H9 (cell line): ENCODE measurements around the gene LEMD3. TPM values are rescaled to one million over a fixed set of nuclear protein-coding genes. Genes with fewer than 3 reads are reported as not detected.

Experiments used
- DNase-seq: peaks from one replicate; pipeline ENCODE4 v3.0.0-alpha.2; 2017
- H2AFZ ChIP-seq: one replicate; pipeline ENCODE4 v1.6.1; 2013; ENCODE audit warnings: mild to moderate bottlenecking, low read length, control low read depth, moderate library complexity
- H2AK5ac ChIP-seq: 2 replicates; pipeline ENCODE4 v1.6.1; 2013; ENCODE audit warnings: low read length, control low read depth, mixed read lengths; ENCODE audit not compliant: insufficient read length
- H2BK120ac ChIP-seq: one replicate; pipeline ENCODE4 v1.6.1; 2013; ENCODE audit warnings: low read depth, mild to moderate bottlenecking, low read length, control low read depth, inconsistent platforms; ENCODE audit not compliant: poor library complexity, severe bottlenecking
- H2BK12ac ChIP-seq: 2 replicates; pipeline ENCODE4 v1.6.1; 2013; ENCODE audit warnings: low read length, control low read depth, mixed read lengths, low read depth; ENCODE audit not compliant: insufficient read length
- H2BK15ac ChIP-seq: 2 replicates; pipeline ENCODE4 v1.6.1; 2013; ENCODE audit warnings: low read depth, low read length, control low read depth
- H2BK20ac ChIP-seq: one replicate; pipeline ENCODE4 v1.6.1; 2013; ENCODE audit warnings: low read depth, mild to moderate bottlenecking, low read length, control low read depth, inconsistent platforms; ENCODE audit not compliant: poor library complexity, severe bottlenecking
- H2BK5ac ChIP-seq: 2 replicates; pipeline ENCODE4 v1.6.1; 2013; ENCODE audit warnings: low read length, control low read depth, mixed read lengths; ENCODE audit not compliant: insufficient read length
- H3K14ac ChIP-seq: 2 replicates; pipeline ENCODE4 v1.6.1; 2013; ENCODE audit warnings: low read length, control low read depth; ENCODE audit not compliant: insufficient read depth
- H3K18ac ChIP-seq: 2 replicates; pipeline ENCODE4 v1.6.1; 2013; ENCODE audit warnings: low read depth, mild to moderate bottlenecking, mixed read lengths, low read length, control low read depth; ENCODE audit not compliant: insufficient read length
- H3K23ac ChIP-seq: 2 replicates; pipeline ENCODE4 v1.6.1; 2013; ENCODE audit warnings: low read length, control low read depth, mixed read lengths, low read depth; ENCODE audit not compliant: insufficient read length
- H3K23me2 ChIP-seq: 2 replicates; pipeline ENCODE4 v1.6.1; 2013; ENCODE audit warnings: low read depth, mild to moderate bottlenecking, mixed read lengths, low read length, control low read depth; ENCODE audit not compliant: insufficient read length, poor library complexity, severe bottlenecking
- H3K27ac ChIP-seq: 2 replicates; pipeline ENCODE4 v1.5.1; 2013; ENCODE audit warnings: low read length, control low read depth, mixed read lengths, low read depth; ENCODE audit not compliant: insufficient read length
- H3K27me3 ChIP-seq: 2 replicates; pipeline ENCODE4 v1.6.1; 2013; ENCODE audit warnings: low read length, control low read depth, inconsistent platforms; ENCODE audit not compliant: insufficient read depth
- H3K4ac ChIP-seq: 2 replicates; pipeline ENCODE4 v1.6.1; 2013; ENCODE audit warnings: low read depth, mild to moderate bottlenecking, control low read depth, inconsistent platforms, low read length, moderate library complexity
- H3K4me1 ChIP-seq: 2 replicates; pipeline ENCODE4 v1.6.1; 2013; ENCODE audit warnings: low read length, control low read depth, inconsistent platforms; ENCODE audit not compliant: insufficient read depth
- H3K4me2 ChIP-seq: 2 replicates; pipeline ENCODE4 v1.6.1; 2013; ENCODE audit warnings: low read length, control low read depth, mixed read lengths; ENCODE audit not compliant: insufficient read length, insufficient read depth
- H3K56ac ChIP-seq: 2 replicates; pipeline ENCODE4 v1.6.1; 2013; ENCODE audit warnings: low read depth, mild to moderate bottlenecking, mixed read lengths, low read length, control low read depth; ENCODE audit not compliant: insufficient read length
- H3K79me1 ChIP-seq: 2 replicates; pipeline ENCODE4 v1.6.1; 2013; ENCODE audit warnings: low read depth, mild to moderate bottlenecking, moderate library complexity, low read length, control low read depth, inconsistent platforms; ENCODE audit not compliant: insufficient read depth, poor library complexity, severe bottlenecking
- H3K79me2 ChIP-seq: 2 replicates; pipeline ENCODE4 v1.6.1; 2013; ENCODE audit warnings: low read length, control low read depth, inconsistent platforms; ENCODE audit not compliant: insufficient read depth
- H3K9ac ChIP-seq: 2 replicates; pipeline ENCODE4 v1.6.1; 2013; ENCODE audit warnings: low read length, control low read depth, mixed read lengths; ENCODE audit not compliant: insufficient read length; ENCODE audit errors: extremely low read depth
- H3K9me3 ChIP-seq: one replicate; pipeline ENCODE4 v1.6.1; 2013; ENCODE audit warnings: low read depth, low read length, inconsistent platforms; ENCODE audit not compliant: control insufficient read depth
- H3T11ph ChIP-seq: one replicate; pipeline ENCODE4 v1.6.1; 2013; ENCODE audit warnings: mild to moderate bottlenecking, low read length, control low read depth, inconsistent platforms
- H4K20me1 ChIP-seq: one replicate; pipeline ENCODE4 v1.6.1; 2013; ENCODE audit not compliant: control insufficient read depth, insufficient read length, insufficient read depth
- H4K5ac ChIP-seq: 2 replicates; pipeline ENCODE4 v1.6.1; 2013; ENCODE audit warnings: low read depth, mild to moderate bottlenecking, mixed read lengths, low read length, control low read depth; ENCODE audit not compliant: insufficient read length
- H4K8ac ChIP-seq: replicated peaks from 2 replicates; pipeline ENCODE4 v1.6.1; 2013; ENCODE audit warnings: low read length, control low read depth, mixed read lengths, low read depth; ENCODE audit not compliant: insufficient read length
- H4K91ac ChIP-seq: 2 replicates; pipeline ENCODE4 v1.6.1; 2013; ENCODE audit warnings: low read depth, mild to moderate bottlenecking, moderate library complexity, mixed read lengths, low read length, control low read depth; ENCODE audit not compliant: insufficient read length
- H3K27ac Mint-ChIP-seq, 3 experiments: 2 replicates in 2 of 3; 3 replicates in 1 of 3; pipeline ENCODE4 v1.8.0; 2020 to 2021; ENCODE audit warnings: mixed read lengths in 3 of 3, mild to moderate bottlenecking in 1 of 3, moderate library complexity in 1 of 3
- H3K27me3 Mint-ChIP-seq: 2 replicates; pipeline ENCODE4 v1.8.0; 2021; ENCODE audit warnings: low read depth, mild to moderate bottlenecking, moderate library complexity, mixed read lengths
- H3K36me3 Mint-ChIP-seq, 3 experiments: 2 replicates in 2 of 3; 3 replicates in 1 of 3; pipeline ENCODE4 v1.8.0; 2020 to 2021; ENCODE audit warnings: low read depth in 3 of 3, mixed read lengths in 3 of 3; ENCODE audit not compliant: insufficient read depth in 1 of 3
- H3K4me1 Mint-ChIP-seq, 2 experiments: 2 replicates each; pipeline ENCODE4 v1.8.0; 2020; ENCODE audit warnings: mixed read lengths in 2 of 2
- H3K4me3 Mint-ChIP-seq, 2 experiments: 2 replicates in 1 of 2; 3 replicates in 1 of 2; pipeline ENCODE4 v1.8.0; 2020 to 2021; ENCODE audit warnings: mild to moderate bottlenecking in 2 of 2, mixed read lengths in 2 of 2, moderate library complexity in 1 of 2
- H3K9me3 Mint-ChIP-seq, 2 experiments: 2 replicates in 1 of 2; 3 replicates in 1 of 2; pipeline ENCODE4 v1.8.0; 2020; ENCODE audit warnings: mild to moderate bottlenecking in 2 of 2, mixed read lengths in 2 of 2, moderate library complexity in 1 of 2
- WGBS: extraction: QIAGEN DNeasy Blood & Tissue Kit; methylation state at CpG from one replicate; pipeline ENCODE4 v1.1.7; 2013; ENCODE audit warnings: missing lambda C conversion rate, low lambda C conversion rate, mixed read lengths; ENCODE audit not compliant: insufficient read length; ENCODE audit errors: extremely low coverage; 5-methylcytosine and 5-hydroxymethylcytosine counted together
- total RNA-seq: library from RNA; stranded (reverse); gene quantifications from 2 replicates; pipeline ENCODE4 v1.2.1, GENCODE V29; 2021
- TF ChIP-seq, protein P1 (sequence below): fragments of 200-600 bp; sonication (generic); conservative IDR thresholded peaks from 3 replicates; pipeline ENCODE4 v1.8.0; 2021; ENCODE audit warnings: antibody characterized with exemption, mild to moderate bottlenecking

LEMD3 gene
- total RNA-seq, 1 experiment from 2014 or later, result 38.1 TPM

DNA sequence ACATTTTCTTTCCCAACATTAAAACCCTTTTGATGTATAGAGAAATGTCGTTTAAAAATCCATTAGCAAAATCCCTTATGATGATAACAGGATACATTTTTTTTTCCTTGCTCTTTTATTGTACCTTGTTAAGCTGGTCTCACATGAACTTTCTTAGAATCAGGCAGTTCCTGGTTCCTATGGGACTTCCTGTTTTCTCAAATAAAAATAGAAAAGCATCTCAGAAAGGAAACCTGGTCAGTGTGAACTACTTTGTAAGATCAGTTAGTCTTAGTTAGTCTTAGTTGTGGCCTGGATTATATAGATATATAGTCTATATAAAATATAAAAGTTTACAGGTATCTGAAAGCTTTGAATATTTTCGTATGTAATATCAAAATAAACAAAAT is 40.3 kb downstream of the LEMD3 start:
- Histone ChIP-seq H3K23ac (no peak overlapping the region), H2AK5ac (no peak overlapping the region)
- TF ChIP-seq, protein P1, sequence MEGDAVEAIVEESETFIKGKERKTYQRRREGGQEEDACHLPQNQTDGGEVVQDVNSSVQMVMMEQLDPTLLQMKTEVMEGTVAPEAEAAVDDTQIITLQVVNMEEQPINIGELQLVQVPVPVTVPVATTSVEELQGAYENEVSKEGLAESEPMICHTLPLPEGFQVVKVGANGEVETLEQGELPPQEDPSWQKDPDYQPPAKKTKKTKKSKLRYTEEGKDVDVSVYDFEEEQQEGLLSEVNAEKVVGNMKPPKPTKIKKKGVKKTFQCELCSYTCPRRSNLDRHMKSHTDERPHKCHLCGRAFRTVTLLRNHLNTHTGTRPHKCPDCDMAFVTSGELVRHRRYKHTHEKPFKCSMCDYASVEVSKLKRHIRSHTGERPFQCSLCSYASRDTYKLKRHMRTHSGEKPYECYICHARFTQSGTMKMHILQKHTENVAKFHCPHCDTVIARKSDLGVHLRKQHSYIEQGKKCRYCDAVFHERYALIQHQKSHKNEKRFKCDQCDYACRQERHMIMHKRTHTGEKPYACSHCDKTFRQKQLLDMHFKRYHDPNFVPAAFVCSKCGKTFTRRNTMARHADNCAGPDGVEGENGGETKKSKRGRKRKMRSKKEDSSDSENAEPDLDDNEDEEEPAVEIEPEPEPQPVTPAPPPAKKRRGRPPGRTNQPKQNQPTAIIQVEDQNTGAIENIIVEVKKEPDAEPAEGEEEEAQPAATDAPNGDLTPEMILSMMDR, result no peak

More for the DNA sequence above, 40.3 kb downstream of the LEMD3 start:
- Histone ChIP-seq H3K14ac (no peak overlapping the region), H3K18ac (no peak overlapping the region), H2BK15ac (no peak overlapping the region), H3K56ac (no peak overlapping the region), H3K23me2 (no peaks in the 10 kb centered on the region), H3K9ac (no peak overlapping the region), H4K8ac (no peak overlapping the region), H3K4me1 (no peaks in the 10 kb centered on the region), H2AFZ (no peak overlapping the region), H2BK5ac (no peak overlapping the region), H4K5ac (no peak overlapping the region), H2BK120ac (no peak overlapping the region), H3K27ac (no peak overlapping the region), H3K27me3 (no peaks in the 10 kb centered on the region), H3K79me2 (no peaks in the 10 kb centered on the region; the same call in 1 of the 2 replicates), H4K91ac (no peak overlapping the region), H2BK12ac (no peak overlapping the region), H4K20me1 (no peaks in the 10 kb centered on the region), H3K4me2 (no peak overlapping the region), H3K9me3 (no peaks in the 10 kb centered on the region), H3K79me1 (peaks cover 5% of the 10 kb centered on the region), H2BK20ac (no peak overlapping the region), H3K4ac (no peak overlapping the region), H3T11ph (no peak overlapping the region)
- Mint-ChIP-seq H3K4me1 (peaks cover 8 to 11% of the 10 kb centered on the region in 2 experiments), H3K4me3 (no peak overlapping the region), H3K9me3 (no peaks in the 10 kb centered on the region), H3K36me3 (peaks cover 0 to 9% (median 9%) of the 10 kb centered on the region in 3 experiments; a peak in 4 of 7 replicates), H3K27ac (peak overlapping the region in 1 of 3 experiments; percentile 49; a peak in 3 of 7 replicates), H3K27me3 (no peaks in the 10 kb centered on the region)
- no CpG with 5 or more reads among the region's 2 CpGs for WGBS
- DNase-seq, result no peak
